ENCODE data around the gene MACF1.
"Not testable (repeated sequence)": the region's sequence is repeated elsewhere in the genome, so short reads cannot be mapped to it uniquely, and the experiment has no call there.

Gene MACF1

DNA sequence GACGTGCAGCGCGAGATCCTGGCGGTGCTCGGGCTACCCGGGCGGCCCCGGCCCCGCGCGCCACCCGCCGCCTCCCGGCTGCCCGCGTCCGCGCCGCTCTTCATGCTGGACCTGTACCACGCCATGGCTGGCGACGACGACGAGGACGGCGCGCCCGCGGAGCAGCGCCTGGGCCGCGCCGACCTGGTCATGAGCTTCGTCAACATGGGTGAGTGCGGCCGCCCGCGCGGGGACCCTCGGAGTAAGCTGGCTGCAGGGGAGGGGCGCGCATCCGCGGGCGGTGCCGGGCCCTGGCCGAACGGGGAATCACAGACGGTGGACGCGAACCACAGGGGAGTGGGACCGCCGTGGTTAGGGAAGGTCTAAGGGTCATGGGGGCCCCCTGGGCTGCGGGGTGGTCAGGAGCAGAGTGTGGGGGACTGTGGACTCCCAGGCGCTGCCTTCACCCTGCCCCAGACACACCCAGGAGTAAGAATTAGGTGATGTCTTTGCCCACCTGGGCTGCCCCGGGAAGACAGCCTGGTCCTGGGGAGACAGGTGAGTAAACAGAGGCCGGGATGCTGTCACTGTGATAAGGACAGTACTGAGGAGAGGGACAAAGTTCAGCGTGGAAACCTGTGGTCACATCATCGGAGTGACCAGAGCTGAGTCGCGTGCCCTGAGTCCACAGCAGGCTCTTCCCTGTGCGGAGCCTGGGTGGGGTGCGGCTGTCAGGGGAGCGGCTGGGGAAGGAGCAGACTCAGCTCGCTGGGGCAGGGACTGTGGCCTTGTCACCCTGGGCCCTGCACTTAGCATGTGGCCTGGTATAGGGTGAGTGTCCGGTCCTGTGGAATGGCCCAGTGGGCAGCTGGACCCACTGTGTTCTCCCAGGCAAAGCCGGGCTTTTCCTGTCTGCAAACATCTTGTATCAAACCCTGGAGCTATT, 287.9 kb downstream of the MACF1 start:
- DNase-seq (ENCODE audit: low read depth): not testable (repeated sequence)

DNA sequence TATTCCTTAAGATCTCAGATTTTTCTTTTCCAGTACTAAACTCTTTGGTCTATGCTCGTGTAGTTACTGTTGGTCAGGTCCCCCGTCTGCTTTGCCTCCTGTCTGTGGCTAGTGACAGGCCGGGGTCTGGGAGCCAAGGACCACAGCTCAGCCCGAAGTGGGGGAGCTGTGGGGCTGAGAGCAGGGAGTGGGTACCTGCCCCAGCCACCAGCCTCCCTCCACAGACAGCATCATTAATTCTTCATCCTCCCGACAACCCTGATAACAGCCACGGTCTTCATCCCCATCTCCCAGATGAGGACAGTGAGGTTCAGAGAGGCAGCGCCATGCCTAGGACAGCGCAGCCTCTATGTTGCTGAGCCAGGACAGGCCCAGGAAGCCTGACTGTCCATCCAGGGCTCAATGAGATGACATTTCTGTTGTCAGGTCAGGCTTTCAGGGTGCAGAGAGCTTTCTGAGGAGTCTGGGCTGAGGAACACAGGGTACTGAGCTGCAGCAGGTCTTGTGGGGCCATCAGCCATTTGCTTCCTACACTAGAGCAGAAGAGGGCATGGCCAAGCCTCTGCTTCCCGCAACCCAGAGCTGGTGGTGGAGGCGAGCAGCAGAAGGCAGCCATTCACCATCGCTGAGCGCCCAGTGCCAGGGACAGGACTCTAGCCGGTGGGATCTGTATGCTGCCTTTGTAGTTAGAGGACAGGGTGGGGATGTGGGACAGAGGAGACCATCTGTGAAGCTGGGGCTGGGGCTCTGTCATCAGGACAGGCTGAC, 288.7 kb downstream of the MACF1 start:
- not testable (repeated sequence) for DNase-seq (ENCODE audit: low read depth)

DNA sequence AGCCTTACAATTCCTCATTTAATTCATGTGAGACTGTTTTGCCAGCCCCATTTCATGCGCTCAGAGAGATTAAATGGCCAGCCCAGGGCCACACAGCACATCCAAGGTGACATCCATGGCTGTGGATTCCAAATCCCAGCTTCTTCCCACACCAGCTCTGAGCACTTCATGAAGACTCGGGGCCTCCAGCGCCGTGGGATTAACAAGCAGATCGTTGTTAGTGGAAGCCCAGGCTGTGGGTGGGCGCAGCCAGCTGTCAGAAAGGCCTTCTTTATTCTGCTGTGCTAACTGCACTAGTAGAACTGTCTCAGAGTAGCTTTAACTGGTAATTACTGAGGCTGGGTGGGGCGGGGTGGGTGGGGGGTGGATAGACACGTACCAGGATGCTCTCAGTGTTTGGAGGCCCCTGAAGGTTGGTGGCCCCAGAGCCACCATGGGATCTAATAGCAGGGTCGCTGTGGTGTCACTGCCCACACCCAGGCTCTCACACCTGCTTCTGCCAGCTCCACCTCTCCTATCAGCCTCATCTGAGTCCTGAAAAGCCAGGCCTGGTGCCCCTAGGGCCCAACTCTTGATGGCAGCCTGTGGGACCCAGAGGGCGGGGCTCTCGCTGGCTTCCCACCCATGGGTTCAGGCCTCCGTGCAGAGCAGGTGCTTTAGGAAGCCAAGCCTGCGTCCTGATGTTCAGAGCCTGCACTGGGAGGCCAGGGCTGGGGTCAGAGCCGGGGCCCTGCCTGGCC, 290.3 kb downstream of the MACF1 start:
- no peak for DNase-seq (ENCODE audit: low read depth)

DNA sequence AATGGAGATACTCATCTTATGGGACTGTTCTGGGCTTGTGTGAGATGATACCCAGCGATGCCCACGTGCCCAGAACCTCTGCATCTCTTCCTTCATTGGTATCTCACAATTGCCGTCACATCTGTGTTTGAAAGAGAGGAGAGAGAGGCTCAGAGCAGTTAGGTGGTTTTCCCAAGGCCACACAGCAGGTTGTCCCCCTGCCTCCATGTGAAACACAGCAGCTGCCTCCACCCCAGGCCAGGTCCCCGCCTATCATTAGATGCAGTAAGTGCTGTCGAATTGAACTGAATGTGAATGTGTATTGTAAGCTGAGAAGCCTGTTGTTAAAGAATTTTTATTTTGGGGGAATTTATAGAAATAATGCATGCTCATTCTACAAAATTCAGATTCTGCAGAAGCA, 292.0 kb downstream of the MACF1 start:
- not testable (repeated sequence) for DNase-seq (ENCODE audit: low read depth)

DNA sequence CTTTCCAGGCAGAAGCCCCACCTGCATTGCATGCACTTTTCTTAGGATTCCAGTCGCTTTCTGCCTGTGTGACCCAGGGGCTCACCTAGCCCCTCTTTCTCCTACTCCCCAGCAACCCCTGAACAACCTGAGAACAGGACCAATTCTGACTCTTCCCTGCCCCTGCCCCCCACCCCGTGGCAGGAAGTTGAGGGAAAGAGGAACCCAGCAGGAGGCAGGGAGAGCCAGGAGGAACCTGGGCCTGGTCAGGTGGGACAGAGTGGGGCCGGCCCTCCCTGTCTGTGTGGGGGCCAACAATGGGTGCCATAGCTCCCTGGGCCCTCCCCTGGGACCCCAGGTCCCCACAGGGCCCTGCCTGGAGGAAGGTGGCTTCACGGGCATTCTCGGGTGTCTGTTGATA, 293.1 kb downstream of the MACF1 start:
- DNase-seq (ENCODE audit: low read depth): no peak

DNA sequence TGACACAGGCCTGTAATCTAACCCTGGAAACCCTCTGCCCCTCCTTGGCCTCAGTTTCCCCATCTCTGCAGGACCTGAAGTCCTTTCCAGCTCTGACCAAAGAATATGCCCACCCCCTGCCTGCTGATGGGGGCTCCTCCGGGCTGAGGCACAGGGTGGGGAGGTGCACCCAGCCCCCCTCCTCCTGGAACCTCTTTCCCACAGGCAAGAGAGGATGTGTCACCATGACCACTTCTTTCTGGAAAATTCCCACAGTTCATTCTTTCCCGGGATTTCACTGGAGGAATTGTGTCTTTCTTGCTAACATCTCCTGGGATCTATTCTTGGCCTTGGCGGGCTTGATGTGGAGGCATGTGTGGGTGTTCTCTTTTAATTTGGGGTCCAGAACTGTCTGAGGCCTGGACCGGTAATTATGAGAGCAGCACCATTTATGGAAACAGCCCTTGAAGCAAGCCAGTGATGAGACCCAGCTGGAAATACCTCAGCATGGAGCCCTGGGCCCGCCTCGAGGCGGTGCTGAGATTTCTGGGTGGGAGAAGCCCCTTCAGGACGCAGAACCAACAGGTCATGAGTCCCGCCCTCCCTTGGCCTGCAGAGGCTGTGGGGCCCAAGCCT, 293.7 kb downstream of the MACF1 start:
- DNase-seq (ENCODE audit: low read depth): not testable (repeated sequence)

DNA sequence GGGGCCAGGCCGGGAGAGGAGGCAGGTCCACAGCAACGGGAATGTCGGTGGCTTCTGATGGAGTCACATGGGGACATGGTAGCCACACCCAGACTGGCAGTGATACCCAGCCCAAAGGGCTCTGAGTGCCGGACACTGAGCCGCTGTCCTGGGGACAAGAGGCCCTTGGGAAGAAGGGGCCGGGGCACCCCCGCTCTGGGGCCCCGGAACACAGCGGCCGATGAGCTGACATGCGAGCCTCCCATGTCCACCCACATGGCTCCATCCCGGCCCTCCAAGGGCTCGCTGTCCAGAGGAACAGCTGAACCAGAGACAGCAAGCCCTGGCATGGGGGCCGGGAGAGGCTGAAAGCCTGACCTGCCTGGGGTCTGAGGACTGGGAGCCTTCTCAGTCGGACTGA, 294.3 kb downstream of the MACF1 start:
- DNase-seq (ENCODE audit: low read depth): not testable (repeated sequence)

DNA sequence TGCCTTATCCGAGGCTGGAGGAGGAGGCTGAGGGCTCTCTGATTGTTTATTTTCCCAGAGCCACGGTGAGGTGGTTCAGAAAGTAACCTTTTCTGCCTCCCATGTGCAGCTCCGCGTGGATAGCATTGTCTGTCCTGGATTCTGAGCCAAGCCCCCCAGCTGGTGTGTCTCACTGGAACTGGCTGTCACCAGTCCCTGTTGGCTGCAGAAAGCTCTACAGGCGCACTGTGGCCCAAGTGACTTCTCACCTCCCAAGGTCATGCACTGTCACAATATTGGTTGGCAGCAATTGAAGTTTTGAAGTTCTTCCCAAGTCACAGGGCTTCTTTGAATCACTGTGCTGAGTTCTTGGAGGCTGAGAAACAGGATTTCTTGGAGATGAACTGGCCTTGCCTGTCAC, 295.2 kb downstream of the MACF1 start:
- no peak for DNase-seq (ENCODE audit: low read depth)

DNA sequence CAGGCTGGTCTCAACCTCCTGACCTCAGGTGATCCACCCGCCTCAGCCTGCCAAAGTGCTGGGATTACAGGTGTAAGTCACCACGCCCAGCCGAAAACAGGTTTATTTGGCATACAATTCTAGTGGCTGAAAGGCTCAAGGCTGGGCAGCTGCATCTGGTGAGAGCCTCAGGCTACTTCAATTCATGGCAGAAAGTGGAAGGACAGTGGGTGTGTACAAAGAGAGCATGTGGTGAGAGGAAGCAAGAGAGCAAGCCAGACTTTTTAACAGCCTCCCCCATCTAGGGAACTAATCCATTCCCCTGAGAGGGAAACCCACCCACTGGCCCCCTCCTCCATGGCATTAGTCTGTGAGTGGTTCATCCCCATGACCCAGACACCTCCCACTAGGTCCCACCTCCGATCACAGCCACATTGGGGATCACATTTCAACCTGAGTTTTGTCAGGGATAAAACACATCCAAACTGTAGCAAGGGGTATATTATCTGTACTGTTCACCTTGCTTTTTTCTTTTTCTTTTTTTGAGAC, 296.4 kb downstream of the MACF1 start:
- DNase-seq (ENCODE audit: low read depth): no peak

DNA sequence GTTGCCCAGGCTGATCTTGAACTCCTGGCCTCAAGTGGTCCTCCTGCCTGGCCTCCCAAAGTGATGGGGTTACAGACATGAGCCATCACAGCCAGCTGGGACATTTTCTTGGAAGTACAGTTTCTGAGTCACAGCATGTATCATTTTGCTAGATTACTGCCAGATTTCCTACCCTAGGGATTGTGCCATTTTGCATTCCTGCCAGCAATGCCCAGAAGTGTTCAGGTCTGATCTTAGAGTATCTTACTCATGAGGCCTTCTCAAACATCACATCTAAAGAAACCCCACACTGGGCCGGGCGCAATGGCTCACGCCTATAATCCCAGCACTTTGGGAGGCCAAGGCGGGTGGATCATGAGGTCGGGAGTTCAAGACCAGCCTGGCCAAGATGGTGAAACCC, 297.2 kb downstream of the MACF1 start:
- DNase-seq (ENCODE audit: low read depth): no peak

DNA sequence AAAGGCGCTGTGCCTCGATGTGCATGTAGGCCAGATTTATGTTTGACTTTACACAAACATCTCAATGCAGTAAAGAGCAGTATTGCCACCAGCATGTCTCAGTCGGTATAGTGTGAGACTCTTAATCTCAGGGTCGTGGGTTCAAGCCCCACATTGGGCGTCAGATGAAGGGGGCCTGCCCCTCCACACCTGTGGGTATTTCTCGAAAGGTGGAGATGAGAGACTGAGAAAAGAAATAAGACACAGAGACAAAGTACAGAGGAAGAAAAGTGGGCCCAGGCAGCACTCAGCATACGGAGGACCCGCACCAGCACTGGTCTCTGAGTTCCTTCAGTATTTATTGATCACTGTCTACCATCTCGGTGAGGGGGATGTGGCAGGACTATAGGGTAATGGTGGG, 299.9 kb downstream of the MACF1 start:
- DNase-seq (ENCODE audit: low read depth): not testable (repeated sequence)

DNA sequence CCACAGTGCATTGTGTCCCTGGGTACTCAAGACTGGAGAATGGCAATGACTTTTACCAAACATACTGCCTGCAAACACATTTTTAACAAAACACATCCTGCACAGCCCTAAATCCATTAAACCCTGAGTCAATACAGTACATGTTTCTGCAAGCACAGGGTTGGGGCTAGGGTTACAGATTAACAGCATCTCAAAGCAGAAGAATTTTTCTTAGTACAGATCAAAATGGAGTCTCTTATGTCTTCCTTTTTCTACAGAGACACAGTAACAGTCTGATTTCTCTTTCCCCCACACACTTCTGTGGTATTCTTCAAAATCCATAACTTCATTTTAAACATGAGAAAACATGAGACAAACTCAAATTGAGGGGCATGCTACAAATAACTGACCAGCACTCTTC, 300.8 kb downstream of the MACF1 start:
- DNase-seq (ENCODE audit: low read depth): no peak

DNA sequence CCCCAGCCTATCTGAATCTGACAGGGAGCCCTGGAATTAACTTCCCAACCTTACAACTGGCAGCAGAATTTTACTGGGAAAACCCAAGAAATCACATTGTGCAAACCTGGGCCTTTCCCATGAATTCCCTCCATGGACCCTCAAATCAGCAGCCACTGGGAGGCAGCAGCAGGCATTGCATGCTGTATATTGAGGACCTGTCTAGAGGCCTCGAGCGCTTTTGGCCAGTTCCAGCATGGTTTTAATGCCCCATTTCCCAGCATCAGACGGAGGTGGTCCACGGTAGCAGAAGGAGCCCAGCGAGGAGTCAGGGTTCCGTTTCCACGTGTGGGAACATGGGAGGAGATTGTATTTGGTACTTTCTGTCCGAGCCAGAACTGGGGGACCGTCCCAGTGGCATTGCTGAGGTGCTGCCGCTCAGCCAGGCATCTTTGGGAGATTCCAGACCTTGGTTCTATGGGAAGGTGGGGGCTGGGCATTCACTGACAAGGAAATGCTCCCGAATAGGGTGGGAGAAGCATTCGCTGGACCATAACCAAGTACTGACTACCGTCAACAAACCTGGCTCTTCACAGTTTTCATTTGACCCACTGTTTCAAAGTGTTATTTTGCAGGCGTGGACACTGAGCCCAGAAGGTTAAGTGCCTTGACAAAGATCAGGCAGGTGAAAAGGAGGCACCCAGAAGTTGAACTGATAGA, 302.9 kb downstream of the MACF1 start:
- no peak for DNase-seq (ENCODE audit: low read depth)

DNA sequence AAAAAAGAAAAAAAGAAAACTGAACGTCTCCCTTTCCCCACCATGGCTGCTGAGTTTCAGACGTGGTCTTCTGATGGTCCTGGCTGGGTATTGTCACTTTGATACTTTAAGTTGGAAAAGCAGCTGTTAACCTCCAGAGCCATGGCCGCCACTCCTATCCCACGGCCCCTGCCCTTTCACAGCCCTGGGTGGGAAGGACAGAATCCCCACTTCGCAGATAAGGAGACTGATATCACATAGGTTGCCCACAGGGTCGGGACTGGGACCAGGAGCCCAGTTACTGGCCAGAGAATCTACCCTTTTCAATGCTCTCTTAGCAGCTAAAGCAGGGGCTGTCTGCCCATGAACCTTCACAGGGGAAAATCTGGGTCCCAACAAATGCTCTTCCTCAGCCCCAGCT, 303.8 kb downstream of the MACF1 start:
- no peak for DNase-seq (ENCODE audit: low read depth)

DNA sequence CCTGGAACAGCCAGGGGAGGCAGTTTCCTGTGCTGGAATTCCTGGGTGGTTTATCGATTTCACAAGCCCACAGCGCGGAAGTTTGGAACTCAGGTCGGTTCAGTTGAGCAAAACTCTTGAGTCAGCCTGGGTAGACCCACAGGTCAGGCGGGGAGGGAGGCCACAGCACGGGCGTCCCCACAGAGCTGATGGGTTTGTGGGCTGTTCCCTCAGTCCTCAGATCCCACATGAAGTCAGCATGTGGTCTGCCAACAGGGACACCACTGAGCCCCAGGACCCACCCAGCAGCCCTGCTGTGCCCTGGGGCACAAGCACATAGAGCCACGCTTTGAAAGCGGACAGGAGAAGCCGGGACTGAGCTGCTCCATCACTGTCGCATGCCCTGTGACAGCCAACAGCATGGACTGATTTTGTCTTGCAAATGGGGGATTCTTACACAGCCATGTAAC, 304.4 kb downstream of the MACF1 start:
- DNase-seq (ENCODE audit: low read depth): peak; percentile 11

DNA sequence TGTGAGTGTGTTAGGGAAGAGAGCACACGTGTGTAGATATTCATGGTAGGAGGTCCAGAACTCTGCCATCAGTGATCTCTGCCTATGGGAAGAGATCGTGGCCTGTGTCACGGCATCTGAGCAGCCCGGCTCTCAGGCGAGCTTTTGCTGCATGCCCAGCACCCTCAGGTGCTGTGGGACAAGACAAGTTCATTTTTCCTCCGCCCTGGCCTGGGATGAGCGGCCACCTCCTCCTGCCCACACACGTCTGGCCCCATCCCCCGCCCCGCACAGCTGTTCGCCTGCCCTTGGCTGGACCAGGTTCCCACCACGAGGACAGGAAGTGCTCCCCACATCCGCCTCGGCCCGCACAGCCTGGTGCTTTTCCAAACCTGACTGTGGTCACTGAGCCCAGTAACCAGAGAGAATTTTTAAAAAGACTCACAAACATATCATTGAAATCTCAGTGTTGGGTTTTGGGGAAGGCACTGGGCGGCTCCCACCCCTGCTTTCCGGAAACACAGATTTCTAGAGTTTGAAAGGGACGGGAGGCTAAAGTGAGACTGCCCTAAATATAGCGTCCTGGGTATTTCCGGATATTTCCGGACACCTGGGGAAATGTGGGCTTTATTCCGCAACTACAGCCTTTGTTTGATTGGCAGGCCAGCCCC, 305.0 kb downstream of the MACF1 start:
- no peak for DNase-seq (ENCODE audit: low read depth)

DNA sequence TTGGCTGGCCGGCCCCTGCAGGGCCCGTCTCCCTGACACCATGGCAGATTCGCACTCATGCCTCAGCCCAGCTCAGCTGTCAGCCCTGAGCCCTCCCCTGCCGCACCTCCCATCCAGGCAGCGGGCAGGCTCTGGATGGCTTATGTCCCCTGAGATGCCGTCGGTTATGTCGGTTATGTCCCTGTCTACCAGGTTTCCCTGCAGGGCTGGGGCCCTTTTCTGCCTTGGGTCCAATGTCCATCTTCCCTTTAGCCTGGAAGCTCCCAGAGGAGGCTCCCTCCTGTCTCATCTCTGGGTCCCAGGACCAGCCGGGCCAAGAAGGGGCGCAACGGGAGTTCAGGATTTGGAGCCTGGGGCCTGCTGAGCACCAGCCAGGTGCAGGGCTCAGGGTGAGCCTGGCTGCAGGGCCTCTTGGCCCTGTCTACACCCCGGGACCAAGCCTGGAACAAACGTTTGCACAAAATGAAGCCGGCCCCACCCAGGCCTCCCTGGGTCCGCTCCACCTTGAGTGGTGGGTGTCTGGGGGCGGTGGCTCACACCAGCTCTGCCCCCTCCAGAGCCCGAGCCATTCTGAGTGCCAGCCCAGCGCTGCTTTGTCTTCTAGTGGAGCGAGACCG, 306.2 kb downstream of the MACF1 start:
- DNase-seq (ENCODE audit: low read depth): not testable (repeated sequence)

DNA sequence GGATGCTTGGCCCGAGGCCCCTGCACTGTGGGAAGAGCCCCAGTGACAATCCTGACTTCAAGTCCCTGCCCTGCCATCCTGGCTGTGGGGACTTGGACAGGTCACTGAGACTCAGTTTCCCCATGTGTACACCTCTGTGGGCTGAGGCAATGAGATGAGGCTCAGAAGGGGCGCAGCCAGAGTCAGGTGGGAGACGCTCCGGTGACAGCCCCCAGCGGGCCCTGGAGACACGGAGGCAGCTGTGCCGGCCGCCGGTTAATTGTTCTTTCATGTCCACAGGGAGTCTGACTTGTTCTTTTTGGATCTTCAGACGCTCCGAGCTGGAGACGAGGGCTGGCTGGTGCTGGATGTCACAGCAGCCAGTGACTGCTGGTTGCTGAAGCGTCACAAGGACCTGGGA, 307.0 kb downstream of the MACF1 start:
- DNase-seq (ENCODE audit: low read depth): not testable (repeated sequence)

DNA sequence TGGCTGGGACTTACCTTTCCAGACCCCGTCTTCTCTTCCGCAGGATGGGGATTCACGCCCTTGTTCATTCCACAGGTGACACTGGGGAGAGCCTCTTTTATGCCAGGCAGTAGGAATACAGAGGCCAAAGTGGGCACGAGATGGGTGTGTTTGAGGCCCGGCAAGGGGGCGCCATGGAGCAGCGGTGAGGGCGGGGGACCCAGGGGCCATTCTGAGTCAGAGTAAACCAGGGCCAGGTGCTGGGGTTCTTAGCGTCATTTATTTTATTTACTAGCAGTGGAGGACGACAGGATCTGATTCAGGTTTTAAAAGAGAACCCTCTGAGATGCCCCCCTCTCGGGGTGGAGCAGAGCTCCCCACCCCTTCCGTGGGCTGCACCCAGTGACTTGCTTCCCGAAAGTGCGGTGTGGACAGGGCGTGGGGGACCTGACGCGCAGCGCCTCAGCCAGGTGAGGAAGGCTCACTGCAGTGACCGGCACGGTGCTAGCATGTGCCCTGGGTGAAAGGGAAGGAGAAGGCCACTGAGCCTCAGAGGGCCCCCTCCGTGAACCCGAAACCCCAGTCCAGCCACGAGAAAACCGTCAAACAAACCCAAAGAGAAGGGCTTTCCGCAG, 307.8 kb downstream of the MACF1 start:
- not testable (repeated sequence) for DNase-seq (ENCODE audit: low read depth)

DNA sequence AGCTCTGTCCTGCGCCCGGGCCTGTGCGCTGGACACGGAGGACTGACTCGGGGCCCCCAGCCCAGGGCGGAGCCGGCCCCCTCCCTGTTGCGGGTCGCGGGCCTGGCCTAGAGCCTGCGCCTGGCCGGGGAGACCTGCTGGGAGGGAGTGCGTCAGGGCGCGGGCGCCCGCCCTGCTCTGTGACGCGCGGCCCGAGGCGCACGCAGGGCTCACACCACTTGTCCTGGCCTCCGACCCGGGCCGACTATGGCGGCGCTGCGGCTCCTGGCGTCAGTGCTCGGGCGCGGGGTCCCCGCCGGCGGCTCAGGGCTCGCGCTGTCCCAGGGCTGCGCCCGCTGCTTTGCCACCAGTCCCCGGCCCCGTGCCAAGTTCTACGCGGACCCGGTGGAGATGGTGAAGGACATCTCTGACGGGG, 310.2 kb downstream of the MACF1 start:
- not testable (repeated sequence) for DNase-seq (ENCODE audit: low read depth)

Data from non-pigmented ciliary epithelial cell (primary cell).